ENCODE data around the gene MUL1. TPM values are rescaled to one million over a fixed set of nuclear protein-coding genes. Genes with fewer than 3 reads are reported as not detected.

Gene MUL1
- total and polyA plus RNA-seq, 2 experiments from 2014 or later: 50.6 to 50.7 TPM

DNA sequence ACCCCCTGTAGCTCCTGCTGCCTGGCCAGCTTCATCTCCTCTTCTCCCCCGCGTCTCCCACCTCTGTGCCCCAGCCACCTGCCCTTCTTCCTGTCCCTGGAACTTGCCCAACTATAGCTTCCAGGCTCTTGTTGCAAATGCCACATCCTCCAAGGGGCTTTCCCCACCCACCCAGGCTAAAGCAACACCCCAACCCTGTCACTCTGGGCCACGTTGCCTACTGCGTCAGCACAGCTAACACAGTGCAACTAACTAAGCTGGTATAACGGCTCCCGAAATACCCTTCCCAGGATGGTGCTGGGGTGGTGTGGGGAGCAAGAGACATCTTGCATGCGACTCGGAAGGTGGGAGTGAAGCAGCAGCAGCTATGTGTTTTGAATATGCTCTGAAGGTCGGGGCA, 41.7 kb downstream of the MUL1 start:
- Histone ChIP-seq H2AFZ (no peak overlapping the region), H3K36me3 (ENCODE audit: low read depth) (no peaks in the 10 kb centered on the region), H3K9ac (no peak overlapping the region), H3K9me2 (ENCODE audit: insufficient read depth) (no peaks in the 10 kb centered on the region), H3K4me1 (ENCODE audit: insufficient read depth) (no peaks in the 10 kb centered on the region), H3K27ac (no peak overlapping the region), H3K4me3 (no peak overlapping the region), H3K27me3 (replicated peaks; ENCODE audit: insufficient read depth) (peaks cover 11% of the 10 kb centered on the region), H3K79me2 (ENCODE audit: insufficient read depth) (no peaks in the 10 kb centered on the region), H3K4me2 (ENCODE audit: unreplicated experiment) (no peak overlapping the region), H3K9me3 (ENCODE audit: low read depth) (no peaks in the 10 kb centered on the region), H4K20me1 (ENCODE audit: insufficient read depth) (no peaks in the 10 kb centered on the region), H3F3A (ENCODE audit: insufficient read depth) (no peaks in the 10 kb centered on the region)
- in situ Hi-C loops (cut with MboI): no loop called here
- TF ChIP-seq EZH2phosphoT487 (IDR thresholded peaks at IDR 0.05; ENCODE audit: insufficient read depth, low read depth) (no peak), EZH2 (IDR thresholded peaks at IDR 0.05; ENCODE audit: insufficient read depth, poor library complexity, severe bottlenecking) (no peak)
- no peak for DNase-seq
- WGBS, 2 experiments (ENCODE audit: low coverage in 1 of 2, low lambda C conversion rate in 2 of 2, missing lambda C conversion rate in 2 of 2): 78 to 79% methylated on average over 7 to 9 of the region's 9 CpGs

- DNase-seq: peak; percentile 45
- Histone ChIP-seq H3F3A (ENCODE audit: insufficient read depth) (no peaks in the 10 kb centered on the region), H3K27ac (no peak overlapping the region), H3K9me2 (ENCODE audit: insufficient read depth) (no peaks in the 10 kb centered on the region), H3K36me3 (ENCODE audit: low read depth) (no peaks in the 10 kb centered on the region), H3K9ac (no peak overlapping the region), H3K4me1 (ENCODE audit: insufficient read depth) (no peaks in the 10 kb centered on the region), H4K20me1 (ENCODE audit: insufficient read depth) (no peaks in the 10 kb centered on the region), H3K79me2 (ENCODE audit: insufficient read depth) (no peaks in the 10 kb centered on the region), H3K27me3 (replicated peaks; ENCODE audit: insufficient read depth) (peaks cover 11% of the 10 kb centered on the region), H3K4me3 (no peak overlapping the region), H2AFZ (no peak overlapping the region), H3K4me2 (ENCODE audit: unreplicated experiment) (no peak overlapping the region), H3K9me3 (ENCODE audit: low read depth) (no peaks in the 10 kb centered on the region)
- TF ChIP-seq EZH2phosphoT487 (IDR thresholded peaks at IDR 0.05; ENCODE audit: insufficient read depth, low read depth) (no peak), EZH2 (IDR thresholded peaks at IDR 0.05; ENCODE audit: insufficient read depth, poor library complexity, severe bottlenecking) (no peak)
- WGBS, 2 experiments (ENCODE audit: low coverage in 1 of 2, low lambda C conversion rate in 2 of 2, missing lambda C conversion rate in 2 of 2): 56 to 57% methylated on average over 5 of the region's 5 CpGs
- in situ Hi-C loops (cut with MboI): no loop called here
Measured at GRCh38 chr1:20465187-20465586, 42.8 kb downstream of the MUL1 start.

DNA sequence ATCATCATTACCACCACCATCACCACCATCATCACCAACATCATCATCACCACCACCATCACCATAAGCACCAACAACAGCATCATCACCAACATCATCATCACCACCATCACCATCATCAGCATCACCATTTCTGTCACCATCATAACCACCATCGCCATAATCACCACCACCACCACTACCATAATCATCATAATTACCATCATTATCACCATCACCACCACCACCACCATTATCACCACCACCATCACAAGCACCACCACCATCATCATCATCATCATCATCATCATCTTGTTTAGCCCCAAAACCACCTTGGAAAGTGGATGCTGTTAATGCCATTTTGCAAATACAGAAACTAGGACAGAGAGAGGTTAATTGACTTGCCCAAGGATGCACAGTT, 44.4 kb downstream of the MUL1 start:
- Histone ChIP-seq H3F3A (ENCODE audit: insufficient read depth) (no peaks in the 10 kb centered on the region), H3K27me3 (replicated peaks; ENCODE audit: insufficient read depth) (peaks cover 14% of the 10 kb centered on the region), H2AFZ (no peak overlapping the region), H3K4me2 (ENCODE audit: unreplicated experiment) (no peak overlapping the region), H3K4me3 (no peak overlapping the region), H3K9me3 (ENCODE audit: low read depth) (no peaks in the 10 kb centered on the region), H3K79me2 (ENCODE audit: insufficient read depth) (no peaks in the 10 kb centered on the region), H3K36me3 (ENCODE audit: low read depth) (no peaks in the 10 kb centered on the region), H4K20me1 (ENCODE audit: insufficient read depth) (no peaks in the 10 kb centered on the region), H3K9me2 (ENCODE audit: insufficient read depth) (no peaks in the 10 kb centered on the region), H3K4me1 (ENCODE audit: insufficient read depth) (no peaks in the 10 kb centered on the region), H3K9ac (no peak overlapping the region), H3K27ac (no peak overlapping the region)
- WGBS, 2 experiments (ENCODE audit: low coverage in 1 of 2, low lambda C conversion rate in 2 of 2, missing lambda C conversion rate in 2 of 2): 40 to 59% methylated on average over 1 of the region's 1 CpG
- in situ Hi-C loops (cut with MboI): no loop called here
- DNase-seq: no peak
- TF ChIP-seq EZH2 (IDR thresholded peaks at IDR 0.05; ENCODE audit: insufficient read depth, poor library complexity, severe bottlenecking) (no peak), EZH2phosphoT487 (IDR thresholded peaks at IDR 0.05; ENCODE audit: insufficient read depth, low read depth) (no peak)

- no peaks in the 10 kb centered on the region for H3K4me1 ChIP-seq (ENCODE audit: insufficient read depth)
- H3K4me3 ChIP-seq: no peak overlapping the region
- H3K9me2 ChIP-seq (ENCODE audit: insufficient read depth): no peaks in the 10 kb centered on the region
- no peak overlapping the region for H2AFZ ChIP-seq
- H3K27me3 ChIP-seq (replicated peaks; ENCODE audit: insufficient read depth): peaks cover 14% of the 10 kb centered on the region
- H4K20me1 ChIP-seq (ENCODE audit: insufficient read depth): no peaks in the 10 kb centered on the region
- H3F3A ChIP-seq (ENCODE audit: insufficient read depth): no peaks in the 10 kb centered on the region
- in situ Hi-C loops (cut with MboI): no loop called here
- H3K79me2 ChIP-seq (ENCODE audit: insufficient read depth): no peaks in the 10 kb centered on the region
- H3K27ac ChIP-seq: no peak overlapping the region
- no peak overlapping the region for H3K4me2 ChIP-seq (ENCODE audit: unreplicated experiment)
- no peak overlapping the region for H3K9ac ChIP-seq
- no peaks in the 10 kb centered on the region for H3K36me3 ChIP-seq (ENCODE audit: low read depth)
- WGBS, 2 experiments (ENCODE audit: low coverage in 1 of 2, low lambda C conversion rate in 2 of 2, missing lambda C conversion rate in 2 of 2): 53 to 69% methylated on average over 3 of the region's 3 CpGs
- TF ChIP-seq EZH2phosphoT487 (IDR thresholded peaks at IDR 0.05; ENCODE audit: insufficient read depth, low read depth) (no peak), EZH2 (IDR thresholded peaks at IDR 0.05; ENCODE audit: insufficient read depth, poor library complexity, severe bottlenecking) (no peak)
- no peaks in the 10 kb centered on the region for H3K9me3 ChIP-seq (ENCODE audit: low read depth)
- no peak for DNase-seq
Measured at GRCh38 chr1:20462397-20462796, 45.6 kb downstream of the MUL1 start.

DNA sequence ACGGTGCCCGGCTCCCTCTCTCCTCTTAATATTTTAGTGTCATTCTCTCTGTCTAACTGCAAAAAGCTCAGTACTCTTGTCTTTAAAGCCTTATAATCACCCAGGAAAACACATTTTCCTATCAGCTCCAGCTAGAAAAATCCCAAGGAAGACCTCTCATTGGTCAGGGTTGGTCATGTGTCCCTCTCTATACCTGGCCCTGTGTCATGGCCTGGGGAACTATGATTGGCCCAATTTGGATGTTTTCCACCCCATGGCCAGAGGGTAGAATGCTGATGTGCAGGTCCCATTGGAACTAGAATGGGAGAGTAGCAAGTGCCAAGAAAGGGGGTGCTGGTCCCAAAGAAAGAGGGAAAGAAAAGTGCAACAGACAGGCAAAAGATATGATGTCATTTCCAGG, 49.2 kb downstream of the MUL1 start:
- H3K4me1 ChIP-seq (ENCODE audit: insufficient read depth): no peaks in the 10 kb centered on the region
- no peak for DNase-seq
- H3K9me3 ChIP-seq (ENCODE audit: low read depth): no peaks in the 10 kb centered on the region
- 90% methylated on average over 2 of the region's 2 CpGs for WGBS, 2 experiments (ENCODE audit: low coverage in 1 of 2, low lambda C conversion rate in 2 of 2, missing lambda C conversion rate in 2 of 2)
- H3K9me2 ChIP-seq (ENCODE audit: insufficient read depth): no peaks in the 10 kb centered on the region
- H4K20me1 ChIP-seq (ENCODE audit: insufficient read depth): no peaks in the 10 kb centered on the region
- H3K79me2 ChIP-seq (ENCODE audit: insufficient read depth): no peaks in the 10 kb centered on the region
- no peak overlapping the region for H3K4me3 ChIP-seq
- TF ChIP-seq EZH2 (IDR thresholded peaks at IDR 0.05; ENCODE audit: insufficient read depth, poor library complexity, severe bottlenecking): no peak
- H3F3A ChIP-seq (ENCODE audit: insufficient read depth): no peaks in the 10 kb centered on the region
- in situ Hi-C loops (cut with MboI): no loop called here
- no peak overlapping the region for H3K27ac ChIP-seq
- peaks cover 10% of the 10 kb centered on the region; the same call in 1 of the 2 replicates for H3K27me3 ChIP-seq (replicated peaks; ENCODE audit: insufficient read depth)
- no peak overlapping the region for H3K9ac ChIP-seq
- H3K36me3 ChIP-seq (ENCODE audit: low read depth): no peaks in the 10 kb centered on the region
- H3K4me2 ChIP-seq (ENCODE audit: unreplicated experiment): no peak overlapping the region
- H2AFZ ChIP-seq: no peak overlapping the region

All from GM23248 (cell line).